B cell (primary cell): ENCODE results near the gene KIRREL1. TPM values are rescaled to one million over a fixed set of nuclear protein-coding genes. Genes with fewer than 3 reads are reported as not detected.

Experiments used
- ATAC-seq: fragments of 200-7000 bp; cut with Tn5 transposase; one replicate; pipeline ENCODE4 v1.10.0; 2021; ENCODE audit warnings: low read depth, mild to moderate bottlenecking, moderate number of reproducible peaks, moderate library complexity
- CTCF ChIA-PET: fragments of 350-600 bp; sonication (Branson Sonifier 250); formaldehyde crosslinking; loops from one replicate; lab custom pipeline; 2021; ENCODE audit warnings: antibody characterized with exemption, inconsistent platforms; lab: Charles Lee
- POLR2A ChIA-PET: fragments of 350-600 bp; sonication (Branson Sonifier 250); formaldehyde crosslinking; loops from one replicate; lab custom pipeline; 2021; ENCODE audit warnings: antibody characterized with exemption; lab: Charles Lee
- DNase-seq: peaks from one replicate; pipeline ENCODE4 v3.0.0; 2013
- H2AFZ ChIP-seq: 2 replicates; pipeline ENCODE4 v1.6.1; 2012; ENCODE audit warnings: mild to moderate bottlenecking, low read depth, low read length; ENCODE audit not compliant: insufficient read depth, poor library complexity, severe bottlenecking
- H3K27ac ChIP-seq, 2 donors: 1 replicate in 1 of 2; 2 replicates in 1 of 2; pipeline ENCODE4 v1.5.1; 2012 to 2013; ENCODE audit warnings: low read length in 2 of 2, mild to moderate bottlenecking in 2 of 2, moderate library complexity in 1 of 2
- H3K27me3 ChIP-seq, 4 experiments: fragments of 200-600 bp in 1 of 4; sonication (generic) in 1 of 4; replicated peaks in 1 of 4; 1 replicate in 2 of 4; 2 replicates in 2 of 4; pipeline versions ENCODE4 v1.6.1 to v1.7.0; 2013 to 2016; ENCODE audit warnings: low read length in 3 of 4, mild to moderate bottlenecking in 2 of 4, mixed read lengths in 1 of 4, moderate library complexity in 1 of 4; ENCODE audit not compliant: insufficient read depth in 4 of 4, control insufficient read depth in 3 of 4; ENCODE audit errors: control extremely low read depth in 1 of 4
- H3K36me3 ChIP-seq, 2 experiments: replicated peaks in 1 of 2; 1 replicate in 1 of 2; 2 replicates in 1 of 2; pipeline versions ENCODE4 v1.6.1 to v1.7.1; 2013; ENCODE audit warnings: low read length in 1 of 2; ENCODE audit not compliant: insufficient read depth in 2 of 2, control insufficient read depth in 1 of 2; ENCODE audit errors: control extremely low read depth in 1 of 2, extremely low read depth in 1 of 2
- H3K4me1 ChIP-seq, 2 donors: fragments of 200-600 bp in 1 of 2; sonication (generic) in 1 of 2; 1 replicate in 1 of 2; 2 replicates in 1 of 2; pipeline versions ENCODE4 v1.5.1 to v1.6.1; 2013 to 2017; ENCODE audit warnings: low read length in 2 of 2; ENCODE audit not compliant: control insufficient read depth in 2 of 2, insufficient read depth in 2 of 2
- H3K4me2 ChIP-seq: replicated peaks from 2 replicates; pipeline ENCODE3; 2012; ENCODE audit warnings: mild to moderate bottlenecking, low read depth, low read length; ENCODE audit not compliant: poor library complexity, severe bottlenecking
- H3K4me3 ChIP-seq, 5 experiments: fragments of 200-600 bp in 1 of 5; sonication (generic) in 1 of 5; 1 replicate in 3 of 5; 2 replicates in 2 of 5; pipeline versions ENCODE4 v1.5.1 to v1.7.0; 2011 to 2016; ENCODE audit warnings: low read length in 4 of 5, mild to moderate bottlenecking in 4 of 5, low read depth in 2 of 5, control low read depth in 1 of 5, moderate library complexity in 1 of 5; ENCODE audit not compliant: insufficient read depth in 1 of 5; ENCODE audit errors: control extremely low read depth in 1 of 5, extremely low read depth in 1 of 5
- H3K79me2 ChIP-seq: fragments of 200-600 bp; sonication (generic); one replicate; pipeline ENCODE4 v1.6.0; 2016; ENCODE audit warnings: low read length; ENCODE audit not compliant: control insufficient read depth, insufficient read depth
- H3K9ac ChIP-seq: fragments of 200-600 bp; sonication (generic); 2 replicates; pipeline ENCODE4 v1.6.1; 2017; ENCODE audit warnings: mild to moderate bottlenecking, low read length, moderate library complexity
- H3K9me3 ChIP-seq, 3 donors: one replicate each; pipeline versions ENCODE4 v1.6.1 to v1.7.1; 2013; ENCODE audit warnings: low read length in 2 of 3; ENCODE audit not compliant: control insufficient read depth in 2 of 3, insufficient read depth in 1 of 3; ENCODE audit errors: control extremely low read depth in 1 of 3
- H4K20me1 ChIP-seq: 2 replicates; pipeline ENCODE4 v1.6.0; 2012; ENCODE audit warnings: mild to moderate bottlenecking, low read length; ENCODE audit not compliant: insufficient read depth, control insufficient read depth, poor library complexity, severe bottlenecking
- H3K27ac Mint-ChIP-seq: one replicate; pipeline ENCODE4 v1.8.0; 2021; ENCODE audit warnings: mixed read lengths
- H3K27me3 Mint-ChIP-seq: one replicate; pipeline ENCODE4 v1.8.0; 2021; ENCODE audit warnings: mixed read lengths
- H3K4me1 Mint-ChIP-seq: one replicate; pipeline ENCODE4 v1.8.0; 2021; ENCODE audit warnings: mixed read lengths
- H3K4me3 Mint-ChIP-seq: one replicate; pipeline ENCODE4 v1.8.0; 2021; ENCODE audit warnings: mixed read lengths
- H3K9me3 Mint-ChIP-seq: one replicate; pipeline ENCODE4 v1.8.0; 2022; ENCODE audit warnings: mixed read lengths; ENCODE audit not compliant: insufficient read depth
- CTCF ChIP-seq: fragments of 200-600 bp; IDR thresholded peaks from one replicate; pipeline ENCODE4 v1.8.0; 2022; ENCODE audit warnings: antibody characterized with exemption, mild to moderate bottlenecking
- EZH2 ChIP-seq: IDR thresholded peaks from 2 replicates; pipeline ENCODE4 v1.6.1; 2012; ENCODE audit warnings: borderline replicate concordance, low read depth, mild to moderate bottlenecking, moderate library complexity, low read length; ENCODE audit not compliant: insufficient read depth, poor library complexity, severe bottlenecking
- WGBS: methylation state at CpG from one replicate; pipeline ENCODE4 v1.1.5; 2013; ENCODE audit warnings: missing lambda C conversion rate; ENCODE audit not compliant: insufficient coverage; 5-methylcytosine and 5-hydroxymethylcytosine counted together
- intact Hi-C: fragments of 100-400 bp; cut with micrococcal nuclease; formaldehyde crosslinking; loops from one replicate; pipeline ENCODE4 v1.10.0; 2022
- polyA plus RNA-seq: library from polyadenylated mRNA; depleted of rRNA; stranded (reverse); fragments of >200 nt; gene quantifications from 2 replicates; pipeline ENCODE4 v1.2.3, GENCODE V29; 2012
- total RNA-seq, 2 donors: library from RNA; stranded (reverse); fragments of 120-200 nt in 1 of 2; gene quantifications; 1 replicate in 1 of 2; 2 replicates in 1 of 2; pipeline versions ENCODE4 v1.2.3 to v1.2.4, GENCODE V29; 2013 to 2022

KIRREL1 gene
- total and polyA plus RNA-seq, 2 donors (not counting 1 experiment from before 2014, with no cell fraction given) = not detected

- peaks cover 38% of the 10 kb centered on the region for H3K27me3 Mint-ChIP-seq
- Histone ChIP-seq H3K36me3 (no peaks in the 10 kb centered on the region), H3K9ac (no peak overlapping the region), H3K27ac (no peak overlapping the region), H3K9me3 (no peaks in the 10 kb centered on the region), H3K4me2 (no peak overlapping the region), H3K27me3 (peaks cover 0 to 13% (median 1%) of the 10 kb centered on the region in 4 experiments), H2AFZ (no peak overlapping the region), H4K20me1 (no peaks in the 10 kb centered on the region), H3K4me1 (peaks cover 4 to 6% of the 10 kb centered on the region in 2 donors), H3K79me2 (no peaks in the 10 kb centered on the region), H3K4me3 (no peak overlapping the region)
- H3K27ac Mint-ChIP-seq = no peak overlapping the region
- no peak for TF ChIP-seq EZH2
- TF ChIP-seq CTCF = no peak
- H3K9me3 Mint-ChIP-seq = no peaks in the 10 kb centered on the region
- ChIA-PET POLR2A (no interaction called here), CTCF (no interaction called here)
- no peak overlapping the region for H3K4me3 Mint-ChIP-seq
- no peak for DNase-seq
- peaks cover 4% of the 10 kb centered on the region for H3K4me1 Mint-ChIP-seq
- intact Hi-C loops = no loop called here
- 91% methylated on average over 5 of the region's 10 CpGs for WGBS
- ATAC-seq = no peak
Observed at GRCh38 chr1:158058237-158058985, 65.0 kb downstream of the KIRREL1 start.

- WGBS = 57% methylated on average over 4 of the region's 4 CpGs
- H3K36me3 ChIP-seq = no peaks in the 10 kb centered on the region
- no peak overlapping the region for H3K27ac Mint-ChIP-seq
- TF ChIP-seq CTCF (no peak), EZH2 (no peak)
- DNase-seq = no peak
- CTCF ChIA-PET = no interaction called here
- no peak overlapping the region for H3K9ac ChIP-seq
- intact Hi-C loops = no loop called here
- H3K27ac ChIP-seq = no peak overlapping the region
- H2AFZ ChIP-seq = no peak overlapping the region
- POLR2A ChIA-PET = no interaction called here
- H3K4me3 ChIP-seq = no peak overlapping the region
- H3K4me1 Mint-ChIP-seq = peaks cover 4% of the 10 kb centered on the region
- no peaks in the 10 kb centered on the region for H3K79me2 ChIP-seq
- H4K20me1 ChIP-seq = no peaks in the 10 kb centered on the region
- H3K4me2 ChIP-seq = no peak overlapping the region
- no peaks in the 10 kb centered on the region for H3K9me3 ChIP-seq
- no peak for ATAC-seq
- peaks cover 38% of the 10 kb centered on the region for H3K27me3 Mint-ChIP-seq
- peaks cover 0 to 13% (median 1%) of the 10 kb centered on the region in 4 experiments for H3K27me3 ChIP-seq
- peaks cover 4 to 6% of the 10 kb centered on the region in 2 donors for H3K4me1 ChIP-seq
- no peaks in the 10 kb centered on the region for H3K9me3 Mint-ChIP-seq
- no peak overlapping the region for H3K4me3 Mint-ChIP-seq
Observed at GRCh38 chr1:158059984-158060383, 66.5 kb downstream of the KIRREL1 start.
